K562 (cell line): ENCODE measurements around the gene RPS6KA2.

Experiments
- PATZ1 ChIP-seq: fragments of 250-450 bp; sonication (Bioruptor Pico); IDR thresholded peaks from 2 replicates; pipeline ENCODE4 v1.5.0; 2020; ENCODE audit warnings: mild to moderate bottlenecking, borderline replicate concordance
- TFAP4 ChIP-seq: sonication (generic); formaldehyde crosslinking; IDR thresholded peaks from 2 replicates; pipeline ENCODE4 v1.8.0; 2022; ENCODE audit warnings: missing genetic modification reagents, mild to moderate bottlenecking, moderate library complexity, borderline replicate concordance

DNA sequence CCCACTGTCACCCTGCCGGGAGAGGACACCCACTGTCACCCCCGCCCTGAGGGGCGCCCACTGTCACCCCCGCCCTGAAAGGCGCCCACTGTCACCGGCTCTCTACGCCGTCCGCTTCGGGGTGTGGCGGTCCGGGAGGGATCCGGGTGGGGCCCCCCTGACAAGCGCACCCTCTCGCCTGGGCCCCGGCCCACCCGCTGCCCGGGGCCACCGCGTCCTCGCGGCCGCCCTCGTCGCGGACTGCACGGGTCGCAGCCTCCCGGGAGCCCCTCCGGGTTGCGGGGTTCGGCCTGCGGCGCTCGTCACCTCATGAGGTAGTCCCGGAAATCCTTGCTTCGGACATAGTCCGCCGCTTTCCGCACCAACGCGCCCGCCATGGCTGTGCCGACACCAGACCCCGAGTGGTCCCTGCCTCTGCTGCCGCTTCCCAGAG, 244.5 kb downstream of the RPS6KA2 start:
- no peak for TF ChIP-seq PATZ1
- no peak; the same call in 1 of the 2 replicates for TF ChIP-seq TFAP4 (CRISPR knock-in tag)
